HepG2 (cell line): ENCODE measurements around the gene OAS1.

Experiments
- CENPT ChIP-seq: sonication (generic); formaldehyde crosslinking; IDR thresholded peaks from 2 replicates; pipeline ENCODE4 v1.8.0; 2022; ENCODE audit warnings: low read depth, mild to moderate bottlenecking, moderate library complexity, missing genetic modification reagents
- CREB1 ChIP-seq, 2 experiments: fragments of 450-650 bp in 1 of 2; IDR thresholded peaks; 2 replicates each; pipeline ENCODE4 v1.6.1; 2016 to 2017; ENCODE audit warnings: control low read depth in 1 of 2, mild to moderate bottlenecking in 1 of 2, missing compliant biosample characterization in 1 of 2, missing genetic modification characterization in 1 of 2
- FOXM1 ChIP-seq: sonication (generic); formaldehyde crosslinking; IDR thresholded peaks from 2 replicates; pipeline ENCODE4 v1.5.0; 2020; ENCODE audit warnings: missing genetic modification reagents
- NBN ChIP-seq: fragments of 450-650 bp; conservative IDR thresholded peaks from 2 replicates; pipeline ENCODE4 v1.6.1; 2017
- RBM39 ChIP-seq: fragments of 200-400 bp; formaldehyde crosslinking; IDR thresholded peaks from one replicate; pipeline ENCODE4 v1.6.1; 2018; ENCODE audit warnings: antibody characterized with exemption, mild to moderate bottlenecking, low read depth, low read length; ENCODE audit not compliant: poor library complexity, severe bottlenecking
- ZSCAN29 ChIP-seq: sonication (generic); formaldehyde crosslinking; conservative IDR thresholded peaks from 2 replicates; pipeline ENCODE4 v1.4.0; 2020; ENCODE audit warnings: mild to moderate bottlenecking, missing genetic modification reagents
- TF ChIP-seq, protein P1 (sequence below): sonication (generic); formaldehyde crosslinking; IDR thresholded peaks from 2 replicates; pipeline ENCODE4 v1.5.0; 2020; ENCODE audit warnings: mild to moderate bottlenecking, missing genetic modification reagents, moderate library complexity

DNA sequence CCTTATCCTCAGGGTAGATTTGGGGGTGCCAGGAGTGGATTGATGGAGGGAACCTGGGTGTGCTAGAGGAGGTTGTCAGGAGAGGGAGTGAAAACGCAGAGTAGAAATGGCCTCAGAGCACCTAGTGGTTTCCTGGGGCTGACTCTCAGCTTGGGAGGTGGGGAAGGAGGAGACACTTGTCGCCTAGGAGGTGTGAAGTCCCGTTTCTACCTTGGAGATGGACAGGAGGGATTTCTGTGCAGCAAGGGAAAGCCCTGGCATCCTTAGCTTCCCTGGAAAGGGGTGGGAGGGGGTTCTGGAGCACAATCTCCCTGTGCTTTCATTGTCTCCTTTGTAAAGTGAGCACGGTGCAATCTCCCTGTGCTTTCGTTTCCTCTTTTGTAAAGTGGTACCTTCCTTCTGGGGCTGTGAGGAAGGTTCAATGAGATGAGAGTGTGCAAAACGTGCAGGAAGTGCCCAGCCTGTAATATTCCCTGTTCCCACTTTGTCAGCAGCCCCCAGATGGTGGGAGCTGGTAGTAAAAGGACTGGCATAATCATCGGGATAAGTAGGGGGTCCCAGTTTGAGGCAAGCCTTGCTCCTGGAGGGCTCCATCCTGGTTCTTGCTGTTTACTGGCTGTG, 33.1 kb downstream of the OAS1 start:
- TF ChIP-seq NBN (no peak), CENPT (CRISPR knock-in tag) (no peak), CREB1 (IDR thresholded peaks at IDR 0.05) (no peak), CREB1 (CRISPR knock-in tag; IDR thresholded peaks at IDR 0.05) (no peak), RBM39 (no peak), ZSCAN29 (no peak), FOXM1 (CRISPR knock-in tag) (no peak)
- TF ChIP-seq, protein P1, sequence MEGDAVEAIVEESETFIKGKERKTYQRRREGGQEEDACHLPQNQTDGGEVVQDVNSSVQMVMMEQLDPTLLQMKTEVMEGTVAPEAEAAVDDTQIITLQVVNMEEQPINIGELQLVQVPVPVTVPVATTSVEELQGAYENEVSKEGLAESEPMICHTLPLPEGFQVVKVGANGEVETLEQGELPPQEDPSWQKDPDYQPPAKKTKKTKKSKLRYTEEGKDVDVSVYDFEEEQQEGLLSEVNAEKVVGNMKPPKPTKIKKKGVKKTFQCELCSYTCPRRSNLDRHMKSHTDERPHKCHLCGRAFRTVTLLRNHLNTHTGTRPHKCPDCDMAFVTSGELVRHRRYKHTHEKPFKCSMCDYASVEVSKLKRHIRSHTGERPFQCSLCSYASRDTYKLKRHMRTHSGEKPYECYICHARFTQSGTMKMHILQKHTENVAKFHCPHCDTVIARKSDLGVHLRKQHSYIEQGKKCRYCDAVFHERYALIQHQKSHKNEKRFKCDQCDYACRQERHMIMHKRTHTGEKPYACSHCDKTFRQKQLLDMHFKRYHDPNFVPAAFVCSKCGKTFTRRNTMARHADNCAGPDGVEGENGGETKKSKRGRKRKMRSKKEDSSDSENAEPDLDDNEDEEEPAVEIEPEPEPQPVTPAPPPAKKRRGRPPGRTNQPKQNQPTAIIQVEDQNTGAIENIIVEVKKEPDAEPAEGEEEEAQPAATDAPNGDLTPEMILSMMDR: no peak
